NT2/D1 (cell line): ENCODE results near the gene ZC3H4.

Source experiments
- DNase-seq: peaks from one replicate; pipeline ENCODE4 v3.0.0-alpha.2; 2011; ENCODE audit warnings: low read depth, low spot score
- H3K27me3 ChIP-seq: 2 replicates; pipeline ENCODE4 v1.6.0; 2011; ENCODE audit warnings: mild to moderate bottlenecking; ENCODE audit not compliant: insufficient read length, insufficient read depth
- H3K36me3 ChIP-seq: 2 replicates; pipeline ENCODE4 v1.6.1; 2011; ENCODE audit warnings: mild to moderate bottlenecking, low read length, mixed read lengths; ENCODE audit not compliant: insufficient read depth, insufficient read length
- H3K4me1 ChIP-seq: 2 replicates; pipeline ENCODE4 v1.5.1; 2011; ENCODE audit not compliant: insufficient read depth, insufficient read length
- H3K4me3 ChIP-seq: 2 replicates; pipeline ENCODE4 v1.5.1; 2011; ENCODE audit warnings: low read depth; ENCODE audit not compliant: insufficient read length
- H3K9ac ChIP-seq: 2 replicates; pipeline ENCODE4 v1.6.0; 2011; ENCODE audit warnings: low read depth; ENCODE audit not compliant: insufficient read length
- H3K9me3 ChIP-seq: 2 replicates; pipeline ENCODE4 v1.5.1; 2011; ENCODE audit warnings: mild to moderate bottlenecking, low read length; ENCODE audit not compliant: insufficient read depth
- SUZ12 ChIP-seq: IDR thresholded peaks from 2 replicates; pipeline ENCODE4 v1.6.1; 2011; ENCODE audit not compliant: insufficient read length, insufficient read depth; ENCODE audit errors: extremely low read depth
- YY1 ChIP-seq: IDR thresholded peaks from 2 replicates; pipeline ENCODE4 v1.6.1; 2011; ENCODE audit not compliant: insufficient read length, insufficient read depth
- ZNF274 ChIP-seq: IDR thresholded peaks from 2 replicates; pipeline ENCODE4 v1.6.1; 2011; ENCODE audit warnings: mild to moderate bottlenecking, low read depth, low read length

The ZC3H4 gene

GRCh38 chr19:47074621-47075020 lies 39.0 kb downstream of the ZC3H4 start:
- Histone ChIP-seq H3K36me3 (peaks cover 82% of the 10 kb centered on the region), H3K9me3 (no peaks in the 10 kb centered on the region), H3K27me3 (no peaks in the 10 kb centered on the region), H3K9ac (no peak overlapping the region), H3K4me1 (peaks cover 3% of the 10 kb centered on the region), H3K4me3 (no peak overlapping the region)
- no peak for TF ChIP-seq ZNF274
- no peak for TF ChIP-seq SUZ12
- no peak for TF ChIP-seq YY1
- DNase-seq = no peak

- Histone ChIP-seq H3K9ac (no peak overlapping the region), H3K36me3 (peaks cover 84% of the 10 kb centered on the region)
These were observed 40.0 kb downstream of the ZC3H4 start for GRCh38 chr19:47073574-47073973.

GRCh38 chr19:47072323-47072722 lies 41.3 kb downstream of the ZC3H4 start:
- Histone ChIP-seq H3K9ac (no peak overlapping the region), H3K4me3 (no peak overlapping the region), H3K36me3 (peaks cover 86% of the 10 kb centered on the region), H3K4me1 (peaks cover 3% of the 10 kb centered on the region), H3K9me3 (no peaks in the 10 kb centered on the region), H3K27me3 (no peaks in the 10 kb centered on the region)
- TF ChIP-seq YY1 = no peak
- no peak for TF ChIP-seq SUZ12
- TF ChIP-seq ZNF274 = no peak
- no peak for DNase-seq

More at GRCh38 chr19:47073574-47073973, 40.0 kb downstream of the ZC3H4 start:
- DNase-seq = no peak
- Histone ChIP-seq H3K9me3 (no peaks in the 10 kb centered on the region), H3K27me3 (no peaks in the 10 kb centered on the region), H3K4me3 (no peak overlapping the region), H3K4me1 (peaks cover 3% of the 10 kb centered on the region)
- TF ChIP-seq SUZ12 (no peak), ZNF274 (no peak), YY1 (no peak)

- Histone ChIP-seq H3K4me1 (peaks cover 3% of the 10 kb centered on the region), H3K4me3 (no peak overlapping the region), H3K27me3 (no peaks in the 10 kb centered on the region), H3K9ac (no peak overlapping the region), H3K9me3 (no peaks in the 10 kb centered on the region), H3K36me3 (peaks cover 89% of the 10 kb centered on the region)
- no peak for DNase-seq
- TF ChIP-seq YY1 (no peak), SUZ12 (no peak), ZNF274 (no peak)
These were observed 41.8 kb downstream of the ZC3H4 start for GRCh38 chr19:47071731-47072130.

GRCh38 chr19:47070756-47071155 lies 42.8 kb downstream of the ZC3H4 start:
- peaks cover 3% of the 10 kb centered on the region for H3K4me1 ChIP-seq
- H3K9me3 ChIP-seq = no peaks in the 10 kb centered on the region
- no peak overlapping the region for H3K4me3 ChIP-seq
- no peak for DNase-seq
- TF ChIP-seq YY1 = no peak
- TF ChIP-seq ZNF274 = no peak
- no peak for TF ChIP-seq SUZ12
- no peak overlapping the region for H3K9ac ChIP-seq
- no peaks in the 10 kb centered on the region for H3K27me3 ChIP-seq
- H3K36me3 ChIP-seq = peaks cover 90% of the 10 kb centered on the region

- Histone ChIP-seq H3K4me3 (no peak overlapping the region), H3K4me1 (peaks cover 3% of the 10 kb centered on the region), H3K27me3 (no peaks in the 10 kb centered on the region), H3K36me3 (peaks cover 90% of the 10 kb centered on the region), H3K9ac (no peak overlapping the region), H3K9me3 (no peaks in the 10 kb centered on the region)
- DNase-seq = no peak
- TF ChIP-seq YY1 = no peak
- TF ChIP-seq SUZ12 = no peak
- no peak for TF ChIP-seq ZNF274
These were observed 43.8 kb downstream of the ZC3H4 start for GRCh38 chr19:47069795-47070194.

- no peak for TF ChIP-seq YY1
- no peak for TF ChIP-seq SUZ12
- TF ChIP-seq ZNF274 = no peak
- peaks cover 85% of the 10 kb centered on the region for H3K36me3 ChIP-seq
- no peaks in the 10 kb centered on the region for H3K9me3 ChIP-seq
- H3K4me1 ChIP-seq = peaks cover 3% of the 10 kb centered on the region
- H3K4me3 ChIP-seq = no peak overlapping the region
- no peaks in the 10 kb centered on the region for H3K27me3 ChIP-seq
- DNase-seq = no peak
- H3K9ac ChIP-seq = no peak overlapping the region
These were observed 44.6 kb downstream of the ZC3H4 start for GRCh38 chr19:47068876-47069406.

- H3K9ac ChIP-seq = no peak overlapping the region
- no peak for DNase-seq
- H3K36me3 ChIP-seq = peaks cover 80% of the 10 kb centered on the region
These were observed 45.3 kb downstream of the ZC3H4 start for GRCh38 chr19:47068246-47068645.

More at GRCh38 chr19:47068246-47068645, 45.3 kb downstream of the ZC3H4 start:
- Histone ChIP-seq H3K27me3 (no peaks in the 10 kb centered on the region), H3K4me3 (no peak overlapping the region), H3K9me3 (no peaks in the 10 kb centered on the region), H3K4me1 (peaks cover 3% of the 10 kb centered on the region)
- TF ChIP-seq YY1 = no peak
- no peak for TF ChIP-seq ZNF274
- TF ChIP-seq SUZ12 = no peak
